HG02973 (cell line): ENCODE data around the gene ATRNL1.
"Not testable (repeated sequence)": the region's sequence is repeated elsewhere in the genome, so short reads cannot be mapped to it uniquely, and the experiment has no call there.

Experiments used
- ATAC-seq: cut with Tn5 transposase; IDR thresholded peaks from one replicate; pipeline ENCODE4 v1.9.1; 2021; ENCODE audit warnings: moderate library complexity; ENCODE audit not compliant: unreplicated experiment

Gene ATRNL1

DNA sequence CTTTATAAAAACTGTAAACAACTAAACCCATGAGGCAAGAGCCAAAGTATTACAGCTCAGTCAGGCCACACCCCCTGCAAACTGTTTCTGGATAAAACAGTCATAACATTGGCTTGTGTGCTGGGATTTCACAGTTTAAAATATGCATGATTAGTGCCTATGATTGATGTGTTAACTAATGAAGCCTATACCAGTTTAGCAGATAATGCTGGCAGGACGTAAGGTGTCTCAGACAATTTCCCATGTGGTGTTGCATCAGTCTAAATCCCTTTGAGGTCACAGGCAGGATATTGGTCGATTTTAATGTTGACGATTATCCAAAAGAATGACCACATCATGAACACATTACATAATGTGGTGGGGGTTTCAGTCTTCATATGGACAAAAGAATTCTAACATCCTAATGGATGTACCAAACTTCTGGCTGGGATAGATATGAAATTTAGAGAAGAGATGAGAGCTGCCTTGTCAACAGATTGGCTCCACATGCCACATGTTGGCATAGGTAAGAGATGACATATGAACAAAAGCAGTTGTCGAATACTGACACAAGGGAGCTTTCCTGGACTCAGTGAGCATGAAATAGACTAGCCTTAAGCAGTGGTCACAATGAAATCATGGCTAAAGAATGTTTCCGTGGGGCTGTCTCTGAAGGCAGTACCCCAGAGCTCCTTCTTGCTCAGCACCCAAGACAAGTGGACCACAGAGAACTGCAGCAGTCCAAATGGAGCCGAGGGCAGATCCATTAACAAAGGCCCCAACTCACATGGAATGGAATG is 734.3 kb downstream of the ATRNL1 start:
- no peak for ATAC-seq

DNA sequence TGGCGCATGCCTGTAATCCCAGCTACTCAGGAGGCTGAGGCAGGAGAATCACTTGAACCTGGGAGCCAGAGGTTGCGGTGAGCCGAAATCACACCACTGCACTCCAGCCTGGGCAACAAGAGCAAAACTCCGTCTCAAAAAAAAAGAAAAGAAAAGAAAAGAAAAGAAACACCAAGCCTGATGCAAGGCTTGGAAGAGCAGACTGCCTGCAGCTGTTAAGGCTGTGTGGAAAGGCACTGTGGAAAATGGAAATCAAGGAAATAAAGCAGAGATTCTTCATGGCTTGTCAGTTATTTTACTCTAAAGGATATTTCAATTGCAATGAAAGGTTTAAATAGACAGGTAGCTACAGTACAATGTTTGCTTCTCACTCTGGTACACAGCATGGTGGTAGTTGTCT is 735.0 kb downstream of the ATRNL1 start:
- ATAC-seq, result not testable (repeated sequence)

DNA sequence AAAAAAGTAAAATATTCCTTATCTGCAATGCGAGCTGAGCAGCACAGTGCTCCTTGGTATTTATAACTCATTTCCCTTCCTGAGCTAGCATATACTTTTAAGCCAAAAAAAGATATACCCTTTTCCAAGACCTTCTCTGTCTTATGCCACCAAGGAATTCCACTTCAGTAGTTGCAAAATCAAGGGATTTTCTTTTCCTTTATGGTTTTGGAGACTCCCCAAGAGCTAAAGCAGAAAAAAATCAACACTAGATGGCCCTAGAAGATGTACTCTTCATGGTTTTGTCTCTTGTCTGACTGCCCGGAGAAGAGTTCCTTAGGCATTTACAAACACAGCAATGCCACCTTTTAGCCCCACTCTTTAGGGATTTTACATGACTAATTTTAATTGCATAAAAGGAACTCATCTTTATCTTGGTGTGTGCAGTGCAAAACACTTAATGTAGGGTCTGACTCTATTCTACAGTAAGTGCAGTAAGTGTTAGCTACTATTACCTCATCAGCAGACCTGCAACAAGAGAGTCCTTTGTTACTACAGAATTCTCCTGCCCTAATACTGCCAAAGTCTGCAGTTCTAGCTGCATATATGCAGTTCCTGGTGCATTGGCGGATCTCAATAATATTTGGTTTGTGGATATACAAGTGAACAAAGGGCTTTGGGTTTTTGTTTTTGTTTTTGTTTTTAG is 736.5 kb downstream of the ATRNL1 start:
- ATAC-seq, result no peak

DNA sequence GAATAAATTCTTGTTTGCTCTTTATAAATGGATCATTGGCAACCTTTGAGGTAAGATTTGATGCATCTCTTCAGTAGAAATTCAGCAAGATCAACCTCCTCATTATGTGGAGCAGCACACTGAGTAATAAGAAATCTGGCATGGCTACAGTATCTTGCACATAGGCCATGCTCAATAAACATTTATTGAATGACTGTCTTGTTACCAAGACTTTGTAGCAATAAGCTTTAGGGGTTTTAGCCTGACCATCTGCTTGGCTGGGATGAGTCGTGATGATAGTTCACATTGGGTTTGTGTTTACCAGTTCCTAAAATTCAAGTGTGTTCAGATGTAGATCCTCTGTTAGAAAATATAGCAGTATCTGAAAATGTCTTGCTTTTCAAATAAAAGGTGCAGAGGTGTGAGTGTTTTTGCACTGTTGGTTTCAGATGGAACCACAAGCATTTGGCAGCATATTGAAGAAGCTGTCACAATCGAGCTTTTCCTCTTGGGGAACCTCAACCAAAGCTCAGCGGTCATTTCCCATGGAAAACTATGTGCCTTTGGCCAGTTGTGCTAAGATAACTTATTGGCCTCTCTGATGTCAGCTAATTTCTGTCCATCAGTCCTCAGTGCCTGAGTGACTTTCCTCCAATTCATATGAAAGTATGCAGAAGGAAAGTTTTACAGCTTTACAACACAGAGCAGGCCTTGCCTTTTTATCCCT is 737.3 kb downstream of the ATRNL1 start:
- ATAC-seq, result no peak

DNA sequence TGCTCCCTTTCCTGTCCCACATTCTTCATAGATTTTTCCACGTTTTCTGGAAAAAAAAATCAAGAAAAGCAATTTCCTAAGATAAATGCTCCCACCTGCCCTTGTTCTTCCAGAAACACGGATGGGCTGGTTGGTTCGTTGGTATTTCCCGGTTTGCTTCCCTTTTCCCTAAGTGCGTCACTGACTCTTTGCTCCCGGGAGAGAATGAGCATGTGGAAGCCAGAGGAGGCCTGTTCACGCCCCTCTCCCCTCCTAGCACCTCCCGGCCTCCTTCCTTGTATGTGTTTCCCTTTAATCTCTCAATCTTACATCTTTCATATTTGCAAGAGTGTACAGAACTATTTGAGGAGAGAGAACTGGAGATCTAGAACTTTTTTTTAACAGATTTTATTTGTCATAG is 737.9 kb downstream of the ATRNL1 start:
- ATAC-seq, result no peak

DNA sequence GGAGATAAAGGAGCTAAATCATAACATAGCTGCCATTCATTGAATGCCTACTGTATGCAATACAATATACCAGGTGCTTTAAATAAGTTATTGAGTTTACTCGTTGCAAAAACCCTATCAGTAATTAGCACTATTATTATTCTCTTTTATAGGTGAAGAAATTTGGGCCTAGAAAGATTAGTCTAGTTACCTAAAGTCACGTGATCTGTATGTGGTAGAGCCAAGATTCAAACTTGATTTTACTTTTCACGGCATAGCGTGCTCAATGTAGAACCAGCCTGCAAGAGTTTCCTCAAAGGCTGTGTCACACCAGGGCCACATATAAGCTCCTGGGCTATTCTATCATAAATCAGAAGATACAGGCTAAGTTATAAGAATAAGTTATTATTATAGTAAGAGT is 740.0 kb downstream of the ATRNL1 start:
- no peak for ATAC-seq

DNA sequence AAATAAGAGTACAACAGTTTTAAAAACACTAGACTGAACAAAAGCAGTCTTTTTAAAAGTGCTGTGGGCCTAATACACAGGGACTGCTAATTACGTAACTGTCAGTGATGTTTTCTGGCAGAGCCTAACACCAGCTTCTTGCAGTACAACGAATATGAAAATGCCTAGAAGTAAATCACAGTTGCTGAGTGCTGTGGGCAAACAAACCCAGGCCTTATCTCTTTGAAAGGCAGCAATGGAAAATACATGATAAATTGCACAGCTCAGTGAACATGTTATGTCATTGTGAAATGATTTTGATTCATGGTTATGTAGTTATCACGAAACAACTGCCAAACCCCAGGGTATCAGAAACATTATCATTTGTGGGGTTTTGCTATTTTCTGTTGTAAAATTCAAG is 751.4 kb downstream of the ATRNL1 start:
- no peak for ATAC-seq

DNA sequence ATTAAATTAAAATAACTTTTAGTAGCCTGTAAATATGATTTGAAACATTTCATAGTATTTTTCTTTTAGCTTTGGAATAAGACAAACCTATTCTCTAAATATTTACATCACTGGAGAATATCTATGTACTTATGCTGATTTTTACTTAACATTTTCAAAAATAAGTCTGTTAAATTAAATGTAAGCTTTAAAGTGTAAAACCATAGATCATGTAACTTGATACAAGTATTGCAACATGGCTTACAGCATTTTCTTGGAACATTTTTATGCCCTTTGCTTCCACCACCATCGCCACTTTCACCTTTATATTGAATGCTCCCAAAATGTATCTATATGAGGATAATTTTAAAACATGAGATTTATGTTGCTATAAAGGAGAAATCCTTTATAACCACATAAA is 752.8 kb downstream of the ATRNL1 start:
- no peak for ATAC-seq

DNA sequence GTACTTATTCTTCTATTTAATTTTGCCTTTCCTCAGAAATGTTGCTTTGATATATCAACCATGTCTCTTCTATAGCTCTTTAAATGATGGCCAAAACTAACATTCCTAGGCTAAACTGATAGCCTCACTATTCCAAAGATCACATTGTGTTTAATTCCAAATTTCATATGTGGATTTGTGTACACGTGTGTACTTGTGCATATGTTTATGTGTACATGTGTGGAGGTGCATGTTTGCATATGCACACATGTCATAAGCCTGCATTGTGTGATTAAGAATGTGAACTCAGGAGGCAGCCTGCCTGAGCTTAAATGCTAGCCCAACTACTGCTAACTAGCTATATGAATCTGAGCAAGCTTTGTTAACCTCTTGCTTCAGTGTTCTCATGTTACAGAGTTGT is 753.4 kb downstream of the ATRNL1 start:
- ATAC-seq, result no peak

DNA sequence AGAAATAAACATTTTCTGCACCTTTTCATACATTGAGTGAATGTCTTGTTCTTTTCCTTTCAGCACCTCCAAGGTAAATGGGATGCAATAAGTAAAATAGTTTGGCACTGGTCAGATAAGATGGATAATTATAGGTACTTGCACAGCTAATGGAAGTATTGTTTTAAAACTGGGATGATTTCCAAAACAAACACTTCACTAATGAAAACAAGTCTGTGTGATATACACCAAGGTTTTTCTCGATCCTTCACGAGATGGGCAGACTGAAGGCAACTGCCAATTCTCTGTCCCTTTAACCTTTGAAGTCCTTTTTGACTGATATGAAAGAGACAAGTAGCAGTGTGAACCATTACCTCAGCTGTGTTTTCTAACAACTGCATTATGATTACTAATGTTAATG is 756.0 kb downstream of the ATRNL1 start:
- no peak for ATAC-seq

DNA sequence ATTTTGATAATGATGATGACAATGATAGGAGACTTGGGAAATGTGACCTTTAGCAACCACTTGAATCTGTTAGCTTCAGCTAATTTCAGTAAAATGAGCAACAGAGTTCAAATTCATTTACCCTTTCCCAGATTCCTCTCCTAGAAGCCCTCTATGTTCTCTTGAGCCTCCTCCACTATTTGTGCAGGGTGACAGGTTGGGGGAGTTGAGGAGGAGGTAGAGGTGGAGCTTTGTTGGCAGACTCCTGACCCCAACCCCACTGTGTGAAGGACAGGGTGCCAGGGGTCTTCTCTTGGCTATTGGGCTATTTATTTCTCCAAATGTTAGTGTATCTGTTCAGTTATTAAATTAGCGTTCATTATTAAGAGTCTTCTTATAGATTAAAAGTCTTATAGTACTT is 757.5 kb downstream of the ATRNL1 start:
- ATAC-seq, result no peak

DNA sequence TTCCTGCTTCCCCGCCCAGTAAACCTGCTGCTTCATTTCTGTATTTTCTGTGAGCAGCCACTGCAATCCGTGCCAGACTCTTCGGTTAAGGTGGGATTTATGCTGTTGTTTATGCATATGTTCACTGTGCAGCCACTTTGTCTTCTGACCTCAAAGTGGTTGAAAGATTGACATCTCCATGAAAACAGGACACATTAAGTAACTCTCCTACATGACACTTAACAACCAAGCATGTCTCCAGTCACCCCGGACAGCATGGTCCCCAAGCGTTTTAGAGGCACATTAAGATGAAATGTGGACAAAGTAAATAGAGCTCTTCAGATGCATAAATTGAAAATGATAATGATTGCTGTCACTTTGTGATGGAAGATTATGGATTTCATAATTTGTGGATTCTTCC is 758.5 kb downstream of the ATRNL1 start:
- no peak for ATAC-seq

DNA sequence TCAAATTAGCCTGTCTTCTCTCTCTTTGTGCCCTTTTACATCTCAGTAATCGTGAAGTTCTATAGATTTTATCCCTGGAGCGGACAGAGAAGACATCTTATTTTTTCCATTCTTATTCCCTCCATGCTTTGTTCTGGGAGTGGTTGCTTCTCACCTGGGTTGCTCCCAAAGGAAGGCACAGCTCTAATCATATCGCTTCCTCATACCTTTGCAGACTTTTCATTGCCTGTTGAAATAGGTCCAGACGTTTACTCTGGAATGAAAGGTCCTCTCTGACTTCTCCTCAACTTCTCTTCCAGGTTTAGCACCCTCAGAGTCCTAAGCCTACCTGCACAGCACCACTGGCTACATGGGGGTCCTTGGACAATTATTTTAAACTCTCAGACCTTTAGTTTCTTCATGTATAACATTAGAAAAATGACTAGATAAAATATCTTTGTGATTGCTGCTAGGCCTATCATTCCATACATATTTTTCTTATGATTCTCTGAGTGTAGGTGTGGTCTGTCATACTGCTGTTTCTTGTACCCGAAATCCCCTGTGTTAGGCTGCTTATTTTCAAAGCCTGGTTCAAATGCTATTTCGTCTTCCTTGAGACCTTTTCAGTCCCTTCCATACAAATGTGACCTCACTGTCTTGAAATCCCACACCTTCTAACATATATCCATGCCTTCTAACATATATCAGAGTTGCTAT is 761.7 kb downstream of the ATRNL1 start:
- no peak for ATAC-seq

DNA sequence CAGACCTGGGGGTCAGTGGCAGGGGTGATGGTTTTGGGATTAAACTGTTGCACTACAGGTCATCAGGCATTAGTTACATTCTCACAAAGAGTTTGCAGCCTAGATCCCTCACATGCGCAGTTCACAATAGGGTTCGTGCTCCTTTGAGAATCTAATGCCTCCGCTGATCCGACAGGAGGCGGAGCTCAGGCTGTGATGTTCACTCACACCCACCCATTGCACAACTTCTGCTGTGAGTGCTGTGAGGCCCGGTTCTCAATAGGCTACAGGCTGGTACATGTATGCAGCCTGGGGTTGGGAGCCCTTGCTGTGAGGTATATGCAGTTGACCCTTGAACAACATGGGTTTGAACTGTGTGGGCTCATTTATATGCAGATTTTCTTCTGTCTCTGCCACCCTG is 763.4 kb downstream of the ATRNL1 start:
- ATAC-seq, result no peak

DNA sequence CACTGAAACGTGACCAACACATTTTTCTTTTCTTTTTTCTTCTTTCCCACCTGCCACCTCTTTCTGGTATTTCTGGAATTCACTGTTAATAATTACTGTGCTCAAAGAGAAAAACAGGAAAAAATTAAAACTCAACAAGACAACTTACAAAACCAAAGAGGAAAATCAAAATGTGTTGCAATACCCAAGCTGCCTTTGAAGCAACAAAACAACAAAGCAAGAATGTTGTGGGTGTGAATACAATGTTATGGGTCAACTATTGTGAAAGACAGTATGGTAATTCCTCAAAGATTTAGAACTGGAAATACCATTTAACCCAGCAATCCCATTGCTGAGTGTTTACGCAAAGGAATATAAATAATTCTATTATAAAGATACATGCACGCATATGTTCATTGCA is 764.7 kb downstream of the ATRNL1 start:
- no peak for ATAC-seq

DNA sequence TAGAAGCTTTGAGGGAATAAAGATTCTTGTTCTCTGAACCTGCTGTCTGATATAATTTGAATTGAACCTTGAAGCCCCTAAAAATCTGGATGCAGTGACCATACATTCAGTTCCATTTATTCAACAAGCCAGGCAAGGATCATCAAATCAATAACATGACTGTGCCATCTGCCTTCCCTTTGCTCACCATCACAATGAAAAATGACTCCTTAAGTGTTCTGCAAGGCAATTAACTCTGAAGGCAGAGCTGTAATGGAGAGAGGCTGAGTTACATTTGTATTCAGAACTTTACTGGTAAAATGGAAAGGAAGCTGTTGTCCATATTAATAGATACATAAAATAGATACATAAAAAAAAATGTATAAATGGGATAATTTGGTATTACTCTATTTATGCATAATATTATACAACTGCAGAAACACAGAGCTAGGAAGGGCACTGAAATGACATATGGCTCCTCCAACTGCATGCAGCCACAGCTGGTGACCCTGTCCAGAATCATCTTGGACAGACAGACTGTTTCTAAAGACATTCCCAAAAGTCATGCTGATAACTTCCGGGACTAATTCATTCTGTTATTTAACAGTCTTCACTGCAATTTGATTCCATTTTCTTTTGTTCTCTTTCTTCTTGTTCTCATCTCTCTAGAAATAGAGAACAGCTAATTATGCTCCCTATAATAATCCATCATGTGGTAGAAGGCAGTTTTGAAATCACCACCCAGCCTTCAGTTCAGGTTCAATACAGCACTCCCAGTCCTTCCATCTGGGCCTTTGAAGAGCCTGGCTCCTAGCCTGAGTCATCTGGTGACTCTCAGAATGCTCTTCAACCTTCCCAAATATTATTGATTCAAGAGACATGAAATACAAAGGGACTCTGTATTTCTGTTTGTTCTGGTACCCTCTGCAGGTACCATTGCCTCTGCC is 767.3 kb downstream of the ATRNL1 start:
- no peak for ATAC-seq

DNA sequence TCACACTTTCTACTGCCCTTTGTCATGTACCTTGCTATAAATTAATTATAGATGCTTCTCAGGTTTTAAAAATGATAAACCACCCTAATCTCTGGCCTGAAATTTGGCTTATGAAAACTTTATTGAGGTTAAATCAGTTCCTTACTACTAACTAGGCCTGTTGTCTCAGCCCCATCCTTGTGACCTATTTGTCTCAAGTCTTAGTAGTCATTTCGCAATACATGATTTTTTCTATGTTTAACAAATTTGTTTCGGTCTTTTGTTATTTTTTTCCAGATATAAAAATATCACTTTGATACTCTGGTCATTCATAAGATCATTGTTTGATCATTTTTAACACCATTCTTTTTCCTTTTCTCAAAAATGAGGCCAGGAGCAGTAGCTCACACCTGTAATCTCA is 768.3 kb downstream of the ATRNL1 start:
- no peak for ATAC-seq

DNA sequence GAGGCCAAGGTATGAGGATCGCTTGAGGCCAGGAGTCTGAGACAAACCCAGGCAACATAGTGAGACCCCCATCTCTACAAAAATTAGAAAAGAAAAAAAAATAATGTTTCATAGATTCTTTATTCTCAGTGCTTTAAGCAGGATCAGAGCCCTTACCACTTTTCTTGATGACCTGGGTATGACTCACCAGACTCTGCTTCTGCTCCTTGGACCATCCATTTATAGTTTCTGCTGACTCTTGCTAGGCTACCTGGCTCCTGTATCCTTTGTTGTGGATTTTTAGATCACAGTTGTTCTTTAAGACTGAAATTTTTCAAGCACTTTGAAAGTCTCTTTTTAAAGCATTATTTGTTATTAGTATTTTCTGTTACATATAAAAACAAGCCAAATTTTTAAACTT is 768.7 kb downstream of the ATRNL1 start:
- ATAC-seq, result no peak

DNA sequence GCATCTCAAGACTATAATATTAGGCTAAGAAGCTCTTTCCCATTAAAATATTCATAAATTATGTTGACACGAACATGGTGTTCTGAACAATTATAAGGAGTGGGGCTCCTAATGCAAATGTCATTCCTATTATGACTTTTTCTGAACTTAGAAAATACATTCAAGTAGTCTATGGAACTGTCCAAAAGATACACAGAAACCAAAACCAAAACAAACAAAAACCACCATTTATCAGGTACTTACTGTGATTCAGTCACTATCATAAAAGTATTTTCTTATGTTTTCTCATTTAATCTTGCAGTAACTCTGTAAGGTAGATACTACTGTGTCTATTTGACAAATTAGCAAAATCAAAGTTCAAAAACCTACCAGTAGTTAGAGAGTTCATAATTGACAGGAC is 773.0 kb downstream of the ATRNL1 start:
- no peak for ATAC-seq

DNA sequence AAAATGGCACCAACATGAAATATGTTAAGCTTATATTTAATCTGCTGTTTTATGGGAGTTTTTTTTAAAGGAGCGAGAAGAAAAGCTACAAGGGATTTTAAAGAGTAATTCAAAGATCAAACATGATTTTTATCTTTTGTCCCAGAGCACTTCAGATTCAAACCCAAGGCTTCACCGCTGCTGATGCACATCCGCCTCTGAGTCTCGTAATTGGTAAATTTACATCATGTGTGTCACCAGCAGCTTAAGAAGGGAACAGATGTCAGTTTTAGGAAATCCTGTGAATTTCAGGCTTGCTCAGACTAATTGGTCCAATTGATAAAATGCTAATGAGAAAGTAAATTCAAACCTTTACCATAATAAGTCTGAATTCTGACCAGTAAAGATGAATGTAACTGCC is 773.5 kb downstream of the ATRNL1 start:
- ATAC-seq, result no peak
